Tibial nerve (tissue), 4 donors: ENCODE data around the gene SEPTIN5.

Experiments
- EP300 ChIP-seq, 2 donors: sonication (generic); formaldehyde crosslinking; IDR thresholded peaks; one replicate each; pipeline ENCODE4 v1.6.1; 2017; ENCODE audit warnings: antibody characterized with exemption in 2 of 2, mild to moderate bottlenecking in 1 of 2
- POLR2A ChIP-seq, 2 donors: fragments of 450-650 bp; IDR thresholded peaks; one replicate each; pipeline ENCODE4 v1.6.1; 2017; ENCODE audit warnings: antibody characterized with exemption in 2 of 2, mild to moderate bottlenecking in 2 of 2, moderate library complexity in 2 of 2
- TF ChIP-seq, protein P1 (sequence below), 5 experiments: fragments of 200-600 bp in 3 of 5; fragments of 450-650 bp in 2 of 5; sonication (generic) in 3 of 5; IDR thresholded peaks; one replicate each; pipeline ENCODE4 v1.5.1; 2016 to 2019; ENCODE audit warnings: antibody characterized with exemption in 5 of 5, mild to moderate bottlenecking in 3 of 5, moderate library complexity in 2 of 5

GRCh38 chr22:19747551-19747950, 33.2 kb downstream of the SEPTIN5 start:
- TF ChIP-seq, protein P1, sequence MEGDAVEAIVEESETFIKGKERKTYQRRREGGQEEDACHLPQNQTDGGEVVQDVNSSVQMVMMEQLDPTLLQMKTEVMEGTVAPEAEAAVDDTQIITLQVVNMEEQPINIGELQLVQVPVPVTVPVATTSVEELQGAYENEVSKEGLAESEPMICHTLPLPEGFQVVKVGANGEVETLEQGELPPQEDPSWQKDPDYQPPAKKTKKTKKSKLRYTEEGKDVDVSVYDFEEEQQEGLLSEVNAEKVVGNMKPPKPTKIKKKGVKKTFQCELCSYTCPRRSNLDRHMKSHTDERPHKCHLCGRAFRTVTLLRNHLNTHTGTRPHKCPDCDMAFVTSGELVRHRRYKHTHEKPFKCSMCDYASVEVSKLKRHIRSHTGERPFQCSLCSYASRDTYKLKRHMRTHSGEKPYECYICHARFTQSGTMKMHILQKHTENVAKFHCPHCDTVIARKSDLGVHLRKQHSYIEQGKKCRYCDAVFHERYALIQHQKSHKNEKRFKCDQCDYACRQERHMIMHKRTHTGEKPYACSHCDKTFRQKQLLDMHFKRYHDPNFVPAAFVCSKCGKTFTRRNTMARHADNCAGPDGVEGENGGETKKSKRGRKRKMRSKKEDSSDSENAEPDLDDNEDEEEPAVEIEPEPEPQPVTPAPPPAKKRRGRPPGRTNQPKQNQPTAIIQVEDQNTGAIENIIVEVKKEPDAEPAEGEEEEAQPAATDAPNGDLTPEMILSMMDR (IDR thresholded peaks at IDR 0.05): no peak
- TF ChIP-seq POLR2A (IDR thresholded peaks at IDR 0.05) (no peak), EP300 (IDR thresholded peaks at IDR 0.05) (no peak)
